GM13976 (cell line): ENCODE data around the gene POLR3C.

Experiments used
- DNase-seq: peaks from one replicate; pipeline ENCODE4 v3.0.0; 2012; ENCODE audit warnings: low spot score
- in situ Hi-C: fragments of 300-500 bp; cut with MboI; formaldehyde crosslinking; loops from one replicate; pipeline ENCODE4 v1.12.0; 2022; ENCODE audit warnings: low sequenced_read_pairs, mixed read lengths, inconsistent platforms; ENCODE audit not compliant: unreplicated experiment
- TF ChIP-seq, protein P1 (sequence below): IDR thresholded peaks from 2 replicates; pipeline ENCODE4 v1.5.1; 2012; ENCODE audit warnings: borderline replicate concordance, mild to moderate bottlenecking; ENCODE audit not compliant: insufficient read depth; ENCODE audit errors: extremely low read depth, missing control alignments, control extremely low read depth

POLR3C gene

DNA sequence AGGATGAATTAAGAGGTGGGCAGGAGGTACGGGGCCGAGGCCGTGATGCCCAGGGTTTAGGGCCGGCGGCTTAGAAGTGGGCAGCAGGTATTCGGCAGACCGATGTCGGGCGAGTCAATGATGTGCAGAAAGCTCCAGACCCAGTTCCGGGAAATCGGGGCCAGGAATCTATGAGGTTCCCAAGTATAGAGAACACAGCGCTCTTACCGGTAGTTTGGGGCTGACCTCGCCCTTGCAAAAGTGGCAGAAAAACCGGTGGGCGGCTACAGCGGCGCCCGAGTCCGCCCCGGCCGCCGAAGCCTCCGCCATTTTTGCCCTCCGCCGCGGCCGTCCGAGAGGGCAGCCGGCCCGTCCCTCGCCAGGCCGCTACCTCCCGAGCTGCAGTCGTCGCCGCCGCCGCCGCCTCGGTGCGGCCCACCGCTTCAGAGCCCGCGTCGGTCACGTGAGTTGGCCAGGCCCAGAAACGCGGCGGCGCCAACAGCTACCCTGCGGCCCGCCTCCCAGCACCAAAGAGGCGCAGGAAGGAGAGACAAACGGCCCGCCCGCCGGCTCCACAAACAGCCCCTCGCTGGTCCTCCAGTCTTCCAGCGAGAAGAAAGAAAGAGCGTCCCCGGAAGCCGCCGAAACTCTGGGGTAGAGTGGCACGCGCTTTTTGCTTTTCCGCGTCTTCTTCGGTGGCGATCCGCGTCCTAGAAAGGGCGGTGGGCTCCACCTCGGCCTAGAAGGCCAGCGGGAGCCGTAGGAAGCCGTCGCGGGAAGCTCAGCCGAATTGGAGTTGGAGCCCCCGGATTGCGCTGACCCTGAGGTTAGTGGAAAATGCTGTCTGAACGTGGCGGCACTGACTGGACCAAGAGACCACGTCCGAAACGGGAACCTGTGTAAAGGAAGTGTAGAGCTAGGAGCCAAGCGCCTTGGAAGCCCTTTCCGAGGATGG is at the start of gene POLR3C, which contains the start of gene RNF115:
TSS of gene POLR3C (plus strand) at position 636 of the 934 bp plus-strand sequence. CDS start 1,577 bp downstream, outside the sequence.
TSS of gene RNF115 (minus strand) at position 531 of the 934 bp plus-strand sequence. CDS start at position 309, 222 bp downstream.
- TF ChIP-seq, protein P1, sequence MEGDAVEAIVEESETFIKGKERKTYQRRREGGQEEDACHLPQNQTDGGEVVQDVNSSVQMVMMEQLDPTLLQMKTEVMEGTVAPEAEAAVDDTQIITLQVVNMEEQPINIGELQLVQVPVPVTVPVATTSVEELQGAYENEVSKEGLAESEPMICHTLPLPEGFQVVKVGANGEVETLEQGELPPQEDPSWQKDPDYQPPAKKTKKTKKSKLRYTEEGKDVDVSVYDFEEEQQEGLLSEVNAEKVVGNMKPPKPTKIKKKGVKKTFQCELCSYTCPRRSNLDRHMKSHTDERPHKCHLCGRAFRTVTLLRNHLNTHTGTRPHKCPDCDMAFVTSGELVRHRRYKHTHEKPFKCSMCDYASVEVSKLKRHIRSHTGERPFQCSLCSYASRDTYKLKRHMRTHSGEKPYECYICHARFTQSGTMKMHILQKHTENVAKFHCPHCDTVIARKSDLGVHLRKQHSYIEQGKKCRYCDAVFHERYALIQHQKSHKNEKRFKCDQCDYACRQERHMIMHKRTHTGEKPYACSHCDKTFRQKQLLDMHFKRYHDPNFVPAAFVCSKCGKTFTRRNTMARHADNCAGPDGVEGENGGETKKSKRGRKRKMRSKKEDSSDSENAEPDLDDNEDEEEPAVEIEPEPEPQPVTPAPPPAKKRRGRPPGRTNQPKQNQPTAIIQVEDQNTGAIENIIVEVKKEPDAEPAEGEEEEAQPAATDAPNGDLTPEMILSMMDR = no peak
- DNase-seq = peak; percentile 90
- in situ Hi-C loops = no loop called here

DNA sequence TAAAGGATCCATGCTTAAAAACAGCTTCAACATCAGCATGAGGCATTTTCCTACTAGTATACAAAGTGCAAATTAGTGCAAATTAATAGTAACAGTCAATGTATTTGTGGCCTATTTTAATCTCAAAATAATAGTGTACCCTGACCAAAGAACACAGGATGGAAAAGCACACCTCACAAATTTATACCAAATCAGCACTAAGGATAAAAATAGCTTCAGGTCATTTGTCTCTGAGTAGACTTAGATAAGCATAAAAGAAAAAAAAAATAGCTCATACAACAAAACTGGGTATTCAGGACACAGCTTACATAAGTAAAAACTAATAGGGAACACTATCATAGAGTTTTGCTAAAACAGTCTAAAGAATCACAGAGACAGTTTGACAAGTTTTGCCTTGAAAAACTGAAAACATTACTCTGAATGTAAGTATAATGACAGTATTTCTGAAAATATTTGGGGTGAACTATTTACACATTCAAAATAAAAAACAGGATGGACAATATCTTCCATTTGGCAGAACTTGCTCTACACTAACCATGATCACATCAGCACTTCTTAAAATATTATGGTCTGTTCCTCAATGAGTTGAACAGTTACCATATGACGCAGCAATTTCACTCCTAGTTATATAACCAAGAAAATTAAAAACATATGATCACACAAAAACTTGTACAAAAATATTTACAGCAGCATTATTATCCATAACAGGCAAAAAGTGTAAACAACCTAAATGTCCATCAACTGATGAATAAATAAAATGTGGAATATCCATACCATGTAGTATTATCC is 46.4 kb upstream of the POLR3C start:
- in situ Hi-C loops = loop anchor here (5.0 kb wide), 1 partner anchor 50 kb away; no protein-coding TSS in a partner anchor
- TF ChIP-seq, protein P1 = no peak
- no peak for DNase-seq

DNA sequence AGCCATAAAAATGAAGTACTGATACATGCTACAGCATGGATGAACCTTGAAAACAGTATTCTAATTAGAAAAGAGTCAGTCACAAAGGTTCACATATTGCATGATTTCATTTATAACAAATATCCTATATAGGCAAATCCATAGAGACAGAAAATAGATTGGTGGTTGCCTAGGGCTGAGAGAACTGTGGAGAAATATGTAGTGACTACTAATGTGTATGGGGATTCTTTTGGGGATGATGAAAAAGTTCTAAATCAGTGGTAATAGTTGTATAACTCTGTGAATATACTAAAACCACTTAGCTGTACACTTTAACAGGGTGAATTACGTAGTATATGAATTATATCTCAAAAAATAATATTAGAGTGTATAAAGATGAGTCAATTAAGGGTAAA is 45.9 kb upstream of the POLR3C start:
- no peak for DNase-seq
- TF ChIP-seq, protein P1 = no peak
- in situ Hi-C loops = loop anchor here (5.0 kb wide), 1 partner anchor 49 kb away; no protein-coding TSS in a partner anchor

GRCh38 chr1:145782272-145783099 is 41.5 kb upstream of the POLR3C start:
- no peak for DNase-seq
- in situ Hi-C loops = no loop called here

GRCh38 chr1:145784409-145784808 is 39.6 kb upstream of the POLR3C start:
- in situ Hi-C loops = no loop called here
- no peak for DNase-seq
- TF ChIP-seq, protein P1 = no peak

More at GRCh38 chr1:145782272-145783099, 41.5 kb upstream of the POLR3C start:
- TF ChIP-seq, protein P1 = no peak
